HG02642 (cell line): ENCODE measurements around the gene HOMER3.

Source experiments
- ATAC-seq: cut with Tn5 transposase; IDR thresholded peaks from one replicate; pipeline ENCODE4 v1.9.1; 2021; ENCODE audit warnings: mild to moderate bottlenecking; ENCODE audit not compliant: unreplicated experiment, poor library complexity

HOMER3 gene

GRCh38 chr19:18889949-18890745 lies 50.9 kb downstream of the HOMER3 start:
- no peak for ATAC-seq

- no peak for ATAC-seq
Measured at GRCh38 chr19:18886972-18887371, 54.0 kb downstream of the HOMER3 start.

- no peak for ATAC-seq
Measured at GRCh38 chr19:18883526-18884304, 57.3 kb downstream of the HOMER3 start.

- no peak for ATAC-seq
Measured at GRCh38 chr19:18881491-18881890, 59.5 kb downstream of the HOMER3 start.

GRCh38 chr19:18879579-18880373 lies 61.2 kb downstream of the HOMER3 start:
- ATAC-seq, result no peak
